Activated T-cell treated with anti-CD3 and anti-CD28 coated beads, Interleukin-2, amount 50 U/mL, for 1 hour (primary cell): Measurements from ENCODE around the gene BLOC1S1.

Experiments used
- DNase-seq: peaks from one replicate; pipeline ENCODE4 v3.0.0-alpha.2; 2020

Gene BLOC1S1

GRCh38 chr12:55728939-55729818 is 13.3 kb downstream of the BLOC1S1 start, which contains the start of gene CD63:
Gene CD63 (minus strand): TSS chr12:55729009. CDS start chr12:55728341, 668 bp downstream.
- peak; percentile 60 for DNase-seq

GRCh38 chr12:55729819-55730818 is 14.3 kb downstream of the BLOC1S1 start:
- peak; percentile 40 for DNase-seq

GRCh38 chr12:55732288-55732687 is 16.4 kb downstream of the BLOC1S1 start:
- DNase-seq: no peak

- no peak for DNase-seq
Observed at GRCh38 chr12:55733021-55733555, 17.2 kb downstream of the BLOC1S1 start.

- DNase-seq: no peak
Observed at GRCh38 chr12:55733858-55734257, 18.0 kb downstream of the BLOC1S1 start.

- no peak for DNase-seq
Observed at GRCh38 chr12:55734595-55734994, 18.7 kb downstream of the BLOC1S1 start.

GRCh38 chr12:55736076-55736475 is 20.2 kb downstream of the BLOC1S1 start:
- no peak for DNase-seq

- DNase-seq: peak; percentile 69
Observed at GRCh38 chr12:55736780-55737580, 21.1 kb downstream of the BLOC1S1 start.

- DNase-seq: no peak
Observed at GRCh38 chr12:55737581-55738122, 21.8 kb downstream of the BLOC1S1 start.

- peak; percentile 72 for DNase-seq
Observed at GRCh38 chr12:55738123-55739024, 22.5 kb downstream of the BLOC1S1 start.

- no peak for DNase-seq
Observed at GRCh38 chr12:55739025-55739378, 23.2 kb downstream of the BLOC1S1 start.

- DNase-seq: no peak
Observed at GRCh38 chr12:55741931-55742680, 26.3 kb downstream of the BLOC1S1 start.

GRCh38 chr12:55742719-55743405 is 27.0 kb downstream of the BLOC1S1 start, which contains the start of gene GDF11:
Gene GDF11 (plus strand): TSS chr12:55743122. CDS start chr12:55743317, 195 bp downstream.
- DNase-seq: peak; percentile 77

- DNase-seq: peak; percentile 71
Observed at GRCh38 chr12:55743406-55744339, 27.8 kb downstream of the BLOC1S1 start.

- no peak for DNase-seq
Observed at GRCh38 chr12:55744340-55745030, 28.6 kb downstream of the BLOC1S1 start.

- no peak for DNase-seq
Observed at GRCh38 chr12:55745361-55746173, 29.7 kb downstream of the BLOC1S1 start.
